Smooth muscle cell (in vitro differentiated cells): ENCODE results near the gene DLX6. TPM values are rescaled to one million over a fixed set of nuclear protein-coding genes. Genes with fewer than 3 reads are reported as not detected.

Experiments used
- DNase-seq: peaks from one replicate; lab custom pipeline; 2025; ENCODE audit not compliant: unreplicated experiment; lab: John Stamatoyannopoulos, UW
- H2AFZ ChIP-seq: fragments of 200-600 bp; sonication (generic); 2 replicates; pipeline ENCODE4 v1.6.0; 2016; ENCODE audit warnings: antibody characterized with exemption, low read depth, mild to moderate bottlenecking
- H3F3A ChIP-seq: fragments of 200-600 bp; sonication (generic); 2 replicates; pipeline ENCODE4 v1.6.0; 2017; ENCODE audit warnings: antibody characterized with exemption, low read depth
- H3K27ac ChIP-seq: fragments of 200-600 bp; sonication (generic); 2 replicates; pipeline ENCODE4 v1.5.1; 2016; ENCODE audit warnings: low read depth, mild to moderate bottlenecking
- H3K27me3 ChIP-seq: fragments of 200-600 bp; sonication (generic); 2 replicates; pipeline ENCODE4 v1.6.1; 2016; ENCODE audit warnings: low read depth, mild to moderate bottlenecking
- H3K36me3 ChIP-seq: fragments of 200-600 bp; sonication (generic); 2 replicates; pipeline ENCODE4 v1.5.1; 2016; ENCODE audit warnings: low read depth
- H3K4me1 ChIP-seq: fragments of 200-600 bp; sonication (generic); 2 replicates; pipeline ENCODE4 v1.5.1; 2016; ENCODE audit warnings: low read depth
- H3K4me2 ChIP-seq: fragments of 200-600 bp; sonication (generic); 2 replicates; pipeline ENCODE4 v1.6.0; 2016; ENCODE audit warnings: mild to moderate bottlenecking
- H3K4me3 ChIP-seq: fragments of 200-600 bp; sonication (generic); 2 replicates; pipeline ENCODE4 v1.5.1; 2016; ENCODE audit warnings: mild to moderate bottlenecking
- H3K79me2 ChIP-seq: fragments of 200-600 bp; sonication (generic); 2 replicates; pipeline ENCODE4 v1.6.0; 2016; ENCODE audit warnings: low read depth, mild to moderate bottlenecking
- H3K9ac ChIP-seq: fragments of 200-600 bp; sonication (generic); 2 replicates; pipeline ENCODE4 v1.6.0; 2016; ENCODE audit warnings: low read depth
- H3K9me3 ChIP-seq: fragments of 200-600 bp; sonication (generic); replicated peaks from 2 replicates; pipeline ENCODE4 v1.5.1; 2016; ENCODE audit warnings: low read depth
- H4K20me1 ChIP-seq: fragments of 200-600 bp; sonication (generic); 2 replicates; pipeline ENCODE4 v1.6.0; 2016; ENCODE audit warnings: low read depth
- CTCF ChIP-seq: fragments of 200-600 bp; sonication (generic); IDR thresholded peaks from 2 replicates; pipeline ENCODE4 v1.5.1; 2017; ENCODE audit warnings: borderline replicate concordance, mild to moderate bottlenecking, antibody characterized with exemption; ENCODE audit not compliant: insufficient read depth, poor library complexity, severe bottlenecking
- WGBS: methylation state at CpG from one replicate; pipeline ENCODE4 v1.1.7; 2016; ENCODE audit warnings: low lambda C conversion rate; 5-methylcytosine and 5-hydroxymethylcytosine counted together
- polyA plus RNA-seq: library from polyadenylated mRNA; unstranded; fragments of >200 nt; fragmentation: Nextera tagmentation; extraction: Ambion mirVana; gene quantifications from 2 replicates; pipeline ENCODE4 v1.2.1, GENCODE V29; 2016
- total RNA-seq: library from RNA; depleted of rRNA; stranded (reverse); fragments of >200 nt; gene quantifications from 2 replicates; pipeline ENCODE4 v1.2.3, GENCODE V29; 2014

Gene DLX6
- total and polyA plus RNA-seq, 2 experiments from 2014 or later, result 0.43 to 2.6 TPM

DNA sequence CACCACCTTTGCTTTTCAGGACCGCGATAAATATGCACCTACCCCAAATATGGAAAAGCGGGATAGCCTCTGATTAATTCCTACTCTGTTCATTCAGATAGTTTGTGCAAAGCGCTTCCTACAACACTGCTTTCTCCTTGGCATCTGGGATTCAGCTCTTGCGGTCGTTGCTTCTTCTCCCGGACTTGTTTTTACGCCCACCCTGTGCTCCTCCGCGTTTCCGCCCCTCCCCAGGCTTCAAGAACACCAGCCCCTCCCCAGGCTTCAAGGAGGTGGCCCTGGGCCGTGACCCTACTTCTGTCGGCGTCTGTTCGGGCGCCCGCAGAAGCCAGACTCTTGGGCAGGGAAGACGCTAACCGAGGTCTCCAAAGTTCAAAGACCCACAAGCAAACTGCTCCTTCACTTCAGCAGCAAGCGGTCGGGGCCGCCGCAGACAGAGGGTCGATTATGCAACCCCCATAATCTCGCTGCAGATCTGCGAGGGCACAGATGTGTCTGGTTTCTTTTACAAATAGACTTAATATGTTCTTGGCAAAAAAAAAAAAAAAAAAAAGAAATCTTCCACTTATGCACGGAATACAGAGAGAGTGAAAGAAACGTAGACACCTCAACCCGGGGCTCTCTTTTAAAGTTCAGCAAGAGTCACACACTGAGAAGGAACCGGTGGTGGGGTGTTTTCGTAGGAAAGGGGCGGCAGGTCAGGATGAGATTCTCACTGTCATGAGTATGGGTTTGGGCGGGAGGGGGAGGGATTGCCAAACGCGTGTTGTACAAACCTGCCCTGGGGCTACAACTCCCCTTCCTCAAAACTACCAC is 17.3 kb downstream of the DLX6 start:
- no peaks in the 10 kb centered on the region for H3K36me3 ChIP-seq
- no peak for DNase-seq
- peaks cover 68% of the 10 kb centered on the region for H3K27me3 ChIP-seq
- H3K9ac ChIP-seq, result peak overlapping the region; percentile 17
- peaks cover 46% of the 10 kb centered on the region for H3K4me1 ChIP-seq
- H3K27ac ChIP-seq, result peak overlapping the region; percentile 55
- peaks cover 26% of the 10 kb centered on the region for H3F3A ChIP-seq
- peak overlapping the region; percentile 92 for H3K4me2 ChIP-seq
- H3K9me3 ChIP-seq, result no peaks in the 10 kb centered on the region
- no peak for TF ChIP-seq CTCF
- peaks cover 4% of the 10 kb centered on the region for H4K20me1 ChIP-seq
- peak overlapping the region; percentile 64 for H3K4me3 ChIP-seq
- WGBS, result 1% methylated on average over 35 of the region's 35 CpGs
- H3K79me2 ChIP-seq, result no peaks in the 10 kb centered on the region
- peak overlapping the region; percentile 59 for H2AFZ ChIP-seq

- 2% methylated on average over 60 of the region's 60 CpGs for WGBS
Observed at GRCh38 chr7:97024209-97025129, 19.1 kb downstream of the DLX6 start, which contains the start of gene DLX5. Gene DLX5 (minus strand): TSS chr7:97024831. CDS start chr7:97024623, 208 bp downstream.

DNA sequence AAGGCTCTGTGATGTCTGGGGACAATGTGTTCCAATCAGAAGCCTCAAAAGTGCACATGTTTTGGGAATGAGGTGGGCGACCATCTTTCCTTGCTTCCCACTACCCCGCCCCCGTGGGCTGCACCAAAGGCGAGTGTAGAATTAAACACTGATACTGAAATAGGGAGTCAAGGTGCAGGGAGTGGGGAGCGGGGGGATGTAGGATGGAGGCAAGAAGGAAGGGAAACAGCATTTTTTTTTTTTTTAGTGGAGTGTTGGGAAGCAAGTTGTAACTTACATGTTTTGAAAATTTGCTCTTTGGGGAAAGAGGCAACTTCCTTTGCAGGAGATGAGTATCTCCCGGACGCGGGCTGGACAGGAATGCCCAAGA is 19.8 kb downstream of the DLX6 start:
- Histone ChIP-seq H3K79me2 (no peaks in the 10 kb centered on the region), H3K27me3 (peaks cover 52% of the 10 kb centered on the region), H3F3A (peaks cover 26% of the 10 kb centered on the region), H3K4me3 (peak overlapping the region; percentile 64), H3K9ac (no peak overlapping the region), H4K20me1 (peaks cover 4% of the 10 kb centered on the region), H3K4me1 (peaks cover 38% of the 10 kb centered on the region), H3K36me3 (no peaks in the 10 kb centered on the region), H3K9me3 (no peaks in the 10 kb centered on the region), H3K27ac (no peak overlapping the region), H2AFZ (no peak overlapping the region), H3K4me2 (peak overlapping the region; percentile 92)
- no peak for DNase-seq
- WGBS, result 11% methylated on average over 8 of the region's 8 CpGs
- TF ChIP-seq CTCF, result no peak

More at GRCh38 chr7:97024209-97025129, 19.1 kb downstream of the DLX6 start, which contains the start of gene DLX5:
- peak within 1 kb of the TSS; percentile 64 for H3K4me3 ChIP-seq
- peaks cover 26% of the 10 kb centered on the region for H3F3A ChIP-seq
- H4K20me1 ChIP-seq, result peaks cover 4% of the 10 kb centered on the region
- H3K9ac ChIP-seq, result no peak within 1 kb of the TSS
- H2AFZ ChIP-seq, result peak within 1 kb of the TSS; percentile 67
- H3K4me2 ChIP-seq, result peak within 1 kb of the TSS; percentile 92
- H3K9me3 ChIP-seq, result no peaks in the 10 kb centered on the region
- no peak for TF ChIP-seq CTCF
- H3K36me3 ChIP-seq, result no peaks in the 10 kb centered on the region
- H3K27ac ChIP-seq, result peak within 1 kb of the TSS; percentile 29
- DNase-seq, result no peak
- peaks cover 38% of the 10 kb centered on the region for H3K4me1 ChIP-seq
- H3K27me3 ChIP-seq, result peaks cover 52% of the 10 kb centered on the region
- no peaks in the 10 kb centered on the region for H3K79me2 ChIP-seq
